ENCODE measurements around the gene SOX6.

The SOX6 gene

DNA sequence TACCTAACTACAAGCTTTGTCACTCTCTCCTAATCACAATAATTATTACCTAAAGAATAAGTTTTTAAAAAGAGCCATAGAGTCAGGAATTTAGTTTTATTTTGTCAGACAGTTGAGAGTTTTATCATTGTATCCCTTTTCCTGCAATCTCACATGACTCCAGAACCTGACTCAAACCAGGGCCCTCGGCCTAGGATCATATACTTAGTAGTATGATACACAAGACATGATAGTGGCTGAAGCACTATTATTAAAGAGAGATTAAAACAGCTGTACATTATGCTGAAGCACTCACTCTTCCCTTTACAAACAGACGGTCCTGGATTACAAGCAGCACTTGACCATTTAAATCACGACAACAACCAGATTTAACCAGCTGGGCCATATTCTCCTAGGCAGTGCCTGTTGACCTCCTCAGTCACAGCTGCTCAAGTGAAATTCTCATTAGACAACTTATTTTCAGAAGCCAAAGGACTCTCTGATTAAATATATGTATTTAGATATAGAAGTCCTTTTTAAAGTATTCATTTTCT, 44.0 kb downstream of the SOX6 start:
- no peak for DNase-seq

DNA sequence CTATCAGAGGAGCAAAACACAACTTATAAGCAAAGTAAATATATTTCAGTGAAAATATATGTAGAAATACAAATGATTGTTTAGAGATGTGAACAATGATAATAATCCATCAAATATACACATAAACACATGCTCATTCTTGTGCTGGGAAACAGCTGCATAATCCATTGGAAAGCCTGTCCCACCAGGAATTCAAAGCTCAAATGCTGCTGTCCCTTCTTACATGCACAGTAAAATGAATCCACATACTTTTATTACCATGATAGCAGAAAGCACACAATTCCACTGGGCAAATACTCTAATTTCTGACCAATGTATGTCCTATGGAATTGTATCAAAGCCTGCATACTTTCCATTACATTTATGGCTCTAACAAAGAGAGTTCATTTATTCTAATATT, 44.5 kb downstream of the SOX6 start:
- DNase-seq: no peak

DNA sequence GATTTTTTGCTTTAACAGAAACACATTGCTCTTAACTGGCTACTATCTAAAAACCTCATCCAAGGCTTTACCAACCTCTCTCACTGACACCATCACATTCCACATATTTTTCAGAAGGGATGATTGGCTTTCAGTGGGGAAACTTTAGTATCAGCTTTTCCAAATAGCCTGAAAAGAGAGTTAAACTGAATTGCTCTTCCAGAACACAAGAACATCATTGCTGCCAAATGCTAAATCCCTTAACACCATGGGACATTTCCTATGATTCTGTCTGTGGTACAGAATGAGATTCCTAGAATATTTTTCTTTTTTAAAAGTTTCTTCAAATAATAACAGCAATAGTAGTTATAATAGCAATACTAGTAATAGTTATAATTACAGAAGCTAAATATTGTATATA, 45.4 kb downstream of the SOX6 start:
- DNase-seq: no peak

DNA sequence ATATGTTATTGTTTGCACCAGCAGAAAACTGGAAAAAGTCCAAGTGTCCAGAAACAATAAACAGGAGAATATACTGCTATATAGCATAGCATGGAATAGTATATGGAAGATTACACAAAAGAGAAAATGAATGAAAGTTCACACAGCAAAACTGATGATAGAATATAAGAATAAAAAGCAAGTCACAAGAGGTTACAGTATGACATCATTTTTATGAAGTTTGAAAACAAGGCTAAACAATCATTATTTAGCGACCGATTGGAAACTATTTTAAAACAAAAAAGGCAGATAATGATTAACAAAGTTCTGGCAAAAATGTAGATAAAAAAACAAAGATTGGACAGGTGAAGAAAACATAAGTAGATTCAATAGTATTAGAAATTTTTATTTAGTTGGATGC, 47.1 kb downstream of the SOX6 start:
- DNase-seq: no peak

DNA sequence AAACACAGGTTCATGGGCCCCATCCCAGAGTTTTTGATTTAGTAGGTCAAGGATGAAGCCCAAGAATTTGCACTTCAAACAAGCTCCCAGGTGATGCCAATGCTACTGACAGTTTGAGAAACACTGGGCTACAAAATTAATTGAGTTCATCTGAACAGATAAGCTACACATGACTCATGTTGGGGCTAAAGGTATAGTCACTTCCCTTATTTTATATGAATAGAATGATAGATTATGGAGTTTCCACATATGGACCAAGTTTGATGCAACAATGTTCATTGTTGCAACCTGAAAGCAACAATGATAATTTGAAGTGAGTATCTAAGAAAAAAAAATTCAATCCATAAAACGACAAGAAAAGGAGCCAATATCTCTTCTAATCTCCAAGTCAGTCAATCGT, 54.9 kb downstream of the SOX6 start:
- no peak for DNase-seq

DNA sequence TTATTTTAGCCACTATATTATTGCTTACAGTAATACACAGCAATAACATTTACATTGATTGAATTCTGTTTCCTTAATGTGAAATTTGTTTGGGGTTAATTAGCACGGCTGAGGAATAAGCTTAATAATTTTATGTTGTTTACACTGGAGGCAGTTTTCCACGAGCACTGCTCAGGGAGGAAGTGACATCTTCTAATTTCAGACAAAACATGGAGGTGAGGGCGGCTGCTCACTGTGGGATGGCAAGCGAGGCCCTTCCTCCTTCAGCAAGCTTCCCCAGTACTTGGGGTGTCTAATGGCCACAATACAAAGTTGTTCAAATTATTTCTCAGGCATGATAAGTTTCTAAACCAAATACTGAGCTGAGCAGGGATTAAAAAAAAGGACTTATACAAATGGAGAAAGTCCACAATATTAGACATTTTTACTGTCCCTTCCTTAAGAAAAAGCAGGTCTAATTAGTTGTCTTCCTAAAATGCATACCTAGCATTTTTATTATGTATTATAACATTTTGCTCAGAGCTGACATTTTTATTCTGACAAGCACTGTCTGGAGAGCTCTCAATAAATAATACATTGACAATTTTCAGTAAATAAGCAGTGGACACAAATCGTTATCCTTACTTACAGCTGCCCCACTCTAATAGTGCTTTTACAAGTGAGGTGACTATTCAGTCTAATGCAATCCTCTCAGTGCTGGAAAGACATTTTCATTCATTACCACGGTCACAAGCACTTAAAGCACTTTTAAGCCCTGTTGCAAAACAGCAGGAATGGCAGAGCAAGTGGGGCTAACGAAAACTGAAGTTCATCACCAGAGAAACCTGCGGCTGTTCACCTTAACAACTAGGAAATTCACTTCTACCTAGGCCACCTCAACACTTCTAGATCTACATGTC, 56.2 kb downstream of the SOX6 start:
- DNase-seq: no peak

DNA sequence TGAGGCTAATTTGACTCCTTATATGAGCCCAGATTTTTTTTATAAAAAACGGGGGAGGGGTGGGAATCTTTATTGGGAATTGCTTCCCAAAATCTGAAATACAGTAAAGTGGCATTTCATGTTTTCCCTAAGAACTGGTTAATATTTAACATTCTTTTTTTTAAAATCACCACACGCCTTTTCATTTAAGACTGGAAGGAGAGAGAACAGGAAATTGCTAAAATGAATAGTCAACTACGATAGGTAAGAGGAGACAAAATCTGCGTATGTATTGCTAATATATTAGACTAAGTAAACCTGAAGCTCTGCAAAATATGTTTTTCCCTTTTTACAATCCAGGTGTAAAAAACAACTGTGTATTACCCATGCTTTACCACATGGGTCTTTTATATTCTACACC, 57.0 kb downstream of the SOX6 start:
- DNase-seq: no peak

DNA sequence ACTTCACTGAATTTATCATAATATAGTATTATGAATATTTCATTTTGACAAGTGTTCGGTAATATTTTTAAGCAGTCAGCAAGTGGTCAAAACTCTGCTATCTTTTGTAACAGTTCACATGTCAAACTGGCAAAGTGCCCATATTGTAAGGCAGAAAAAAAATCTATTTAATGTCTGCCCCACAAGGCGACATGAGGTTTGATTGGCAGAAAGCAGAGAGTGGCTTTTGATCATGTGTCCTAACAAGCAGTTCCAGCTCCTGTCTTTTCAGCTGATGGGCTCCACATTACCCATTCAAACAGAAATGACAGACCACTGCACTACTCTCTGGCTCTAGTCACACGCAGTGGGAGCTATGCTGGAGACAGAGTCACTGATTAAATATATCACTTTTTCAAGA, 59.0 kb downstream of the SOX6 start:
- DNase-seq: no peak

DNA sequence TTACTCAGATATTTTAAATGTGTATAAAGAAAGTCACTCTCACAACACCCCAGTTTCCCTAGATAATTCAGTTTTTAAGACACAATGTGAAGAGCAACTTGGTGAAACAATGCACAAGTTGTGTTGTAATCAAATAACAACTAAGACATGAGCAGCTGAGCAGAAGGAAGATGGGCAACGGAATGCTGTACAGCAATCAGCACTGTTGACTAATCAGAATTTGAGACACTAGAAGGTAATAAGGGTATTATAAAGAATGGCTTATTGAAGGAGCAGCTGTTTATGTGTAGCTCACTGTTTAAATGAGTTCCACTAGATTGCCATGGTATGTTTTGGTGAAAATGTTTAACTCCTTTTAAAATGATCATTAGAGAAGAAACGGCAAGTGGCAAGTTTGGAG, 60.1 kb downstream of the SOX6 start:
- DNase-seq: no peak

DNA sequence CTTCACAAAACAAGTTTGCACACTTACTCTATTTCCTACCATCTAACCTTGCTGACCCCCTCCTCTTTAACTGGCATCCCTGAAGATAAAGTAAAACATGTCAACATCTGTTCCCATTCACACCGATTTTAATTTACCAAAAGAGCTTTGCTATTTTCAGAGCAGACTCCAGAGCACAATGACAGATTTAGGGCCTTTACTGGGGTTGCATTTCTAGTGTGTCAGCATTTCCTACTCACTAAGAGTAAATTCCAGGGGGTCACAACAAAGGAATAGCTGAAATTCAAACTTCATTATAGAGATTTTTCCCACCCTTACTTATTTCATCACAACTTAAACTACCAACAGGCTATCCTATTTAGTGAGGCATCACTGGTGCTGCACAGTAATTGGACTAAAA, 60.8 kb downstream of the SOX6 start:
- no peak for DNase-seq

DNA sequence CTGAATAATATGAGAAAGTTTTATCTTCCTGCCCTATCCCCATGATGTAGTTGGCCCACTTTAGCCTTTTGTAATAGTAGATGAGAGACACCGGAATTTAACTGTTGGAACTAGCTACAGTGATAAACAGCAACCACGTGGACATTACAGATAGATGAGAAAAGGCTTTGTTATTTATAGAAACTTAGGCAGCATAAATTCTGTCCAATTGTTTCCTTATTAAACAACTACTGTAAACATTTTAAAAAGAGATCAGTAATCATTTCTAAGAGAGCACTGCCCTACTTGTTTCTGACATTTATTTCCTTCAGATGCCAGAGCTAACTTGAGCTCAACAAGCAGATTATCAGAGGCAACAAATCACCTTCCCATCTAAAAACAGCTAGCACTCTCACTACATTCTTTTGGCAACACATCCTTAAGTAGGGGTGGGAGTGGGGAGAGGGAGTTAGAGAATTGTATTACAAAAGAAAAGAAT, 63.1 kb downstream of the SOX6 start:
- no peak for DNase-seq

DNA sequence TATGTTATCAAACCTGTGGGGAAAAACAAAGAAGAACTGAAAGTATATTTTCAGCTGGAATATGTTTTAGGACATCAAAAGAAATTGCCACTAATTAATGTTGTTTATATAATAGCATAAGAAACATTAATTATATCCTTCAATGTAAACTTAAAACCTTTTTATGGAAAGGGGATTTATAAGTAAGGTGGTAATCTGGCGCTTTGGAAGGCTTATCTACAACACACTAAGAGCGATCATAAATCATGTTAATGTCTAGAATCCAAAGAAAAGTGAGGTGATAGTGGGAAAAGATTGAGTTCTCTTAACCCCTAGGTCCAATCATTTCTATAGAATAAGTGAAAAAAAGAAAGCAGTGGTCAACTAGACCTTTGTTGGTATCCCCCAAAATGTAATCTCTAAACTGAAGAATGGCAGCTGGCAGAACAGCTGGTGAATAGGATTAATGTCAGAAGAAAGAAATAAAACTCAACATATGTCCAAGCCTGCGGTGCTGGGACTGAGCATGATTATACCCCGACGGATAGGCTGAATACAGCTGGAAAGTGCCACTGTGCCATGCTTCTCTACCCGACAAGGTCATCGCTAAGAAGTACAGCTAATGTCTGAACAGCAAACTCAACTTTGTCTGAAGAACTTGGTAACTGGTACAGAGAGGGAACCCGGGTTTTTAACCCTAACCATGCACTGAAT, 64.0 kb downstream of the SOX6 start:
- no peak for DNase-seq

DNA sequence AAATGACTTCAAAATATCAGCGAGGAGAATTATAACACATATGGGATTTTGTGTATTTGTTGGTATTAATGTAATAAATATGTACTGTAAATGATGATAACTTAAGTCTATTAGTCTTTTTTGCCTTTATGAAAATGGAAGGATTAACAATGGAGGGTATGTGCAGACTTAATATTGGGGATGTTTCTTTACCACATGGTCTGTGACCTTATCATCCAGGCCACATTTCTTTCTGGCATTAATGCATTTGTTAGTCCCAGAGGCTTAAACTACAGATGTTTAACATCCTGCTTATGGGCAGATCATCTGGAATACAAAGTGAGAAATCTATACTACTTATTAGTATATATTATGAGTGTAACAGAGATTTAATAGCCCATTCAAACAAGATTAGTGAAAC, 64.6 kb downstream of the SOX6 start:
- DNase-seq: no peak

DNA sequence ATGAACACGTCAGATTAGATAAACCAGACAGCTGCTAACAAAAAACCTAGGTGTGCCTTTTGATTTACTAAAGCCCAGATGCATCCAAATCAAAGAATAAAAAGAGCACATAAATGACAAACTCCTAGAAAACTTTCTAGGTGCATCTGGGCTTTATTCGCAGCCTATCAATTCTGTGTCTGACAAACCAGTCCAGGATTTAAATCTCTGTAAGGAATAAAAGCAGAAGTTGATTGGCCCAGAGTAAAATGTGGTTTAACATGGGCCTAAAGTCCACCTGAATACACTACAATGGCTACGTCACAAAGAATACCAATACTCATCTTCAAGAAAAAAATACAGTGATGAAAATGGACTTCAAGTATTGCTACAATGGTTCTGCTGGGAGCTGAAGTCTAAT, 66.8 kb downstream of the SOX6 start:
- DNase-seq: no peak

DNA sequence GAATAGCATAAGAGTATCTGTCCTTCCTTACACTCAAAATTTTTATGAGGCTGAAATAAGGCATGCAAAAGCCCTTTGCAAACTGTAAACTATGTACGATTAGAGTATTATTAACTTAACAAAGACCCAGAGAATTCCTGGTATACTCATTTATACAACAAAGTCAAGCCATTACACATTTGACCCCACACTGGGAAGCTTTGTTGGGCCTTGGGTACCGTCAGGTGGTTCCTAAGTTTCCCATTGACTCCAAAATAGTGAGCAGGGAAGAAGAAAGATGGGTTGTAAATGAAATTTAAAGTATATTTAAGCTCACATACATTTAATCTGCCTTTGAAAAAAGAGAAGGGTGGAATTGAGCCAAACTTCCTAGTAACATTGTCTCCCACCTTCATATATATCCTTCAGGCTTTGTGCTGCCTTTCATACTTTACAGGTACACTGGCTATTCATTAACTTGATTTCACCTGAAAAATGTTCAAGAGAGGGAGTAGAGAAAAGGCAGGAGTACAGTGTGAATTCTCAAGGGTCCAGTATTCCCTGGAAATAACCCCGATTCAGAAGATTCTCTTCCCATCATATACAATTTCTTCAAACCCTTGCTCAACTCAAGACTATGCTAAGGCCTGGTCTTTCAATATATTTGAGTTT, 68.6 kb downstream of the SOX6 start:
- no peak for DNase-seq

DNA sequence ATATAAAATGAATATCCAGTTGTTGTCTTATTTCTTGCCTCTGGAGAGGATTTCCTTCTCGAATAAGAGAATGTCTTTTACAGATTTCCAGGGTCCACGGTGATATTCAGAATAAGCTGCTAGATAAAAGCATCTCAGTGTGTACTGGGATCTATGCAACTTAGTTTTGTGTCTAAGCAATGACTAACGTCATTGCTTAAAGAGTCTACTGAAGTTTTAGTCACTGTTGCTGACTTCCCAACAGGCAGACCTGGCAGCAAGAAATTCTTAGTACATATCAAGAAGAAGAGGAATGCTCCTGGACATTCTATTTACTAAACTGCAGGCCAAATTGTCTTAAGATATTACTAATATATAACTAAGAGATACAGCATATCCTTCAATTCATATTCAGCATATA, 70.3 kb downstream of the SOX6 start:
- DNase-seq: no peak

DNA sequence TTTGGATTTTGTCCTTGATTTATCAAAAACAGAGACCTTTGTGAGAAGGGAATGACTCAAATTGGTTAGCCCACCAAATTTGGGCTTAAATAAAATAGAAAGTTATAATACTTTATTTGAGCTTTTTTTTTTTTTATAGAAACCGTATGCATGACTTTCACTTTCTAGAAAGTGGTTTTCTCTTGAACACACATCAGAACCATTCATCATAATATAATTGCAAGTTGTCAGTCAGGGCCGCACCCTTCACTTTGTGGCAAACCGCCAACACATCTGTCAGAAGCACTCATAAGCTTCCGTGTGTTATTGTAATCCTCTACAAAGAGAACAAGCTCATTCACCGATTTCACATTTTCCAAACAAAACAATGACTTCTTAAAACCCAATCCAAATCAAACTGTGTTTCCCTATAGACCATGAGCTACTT, 76.1 kb downstream of the SOX6 start:
- DNase-seq: no peak

DNA sequence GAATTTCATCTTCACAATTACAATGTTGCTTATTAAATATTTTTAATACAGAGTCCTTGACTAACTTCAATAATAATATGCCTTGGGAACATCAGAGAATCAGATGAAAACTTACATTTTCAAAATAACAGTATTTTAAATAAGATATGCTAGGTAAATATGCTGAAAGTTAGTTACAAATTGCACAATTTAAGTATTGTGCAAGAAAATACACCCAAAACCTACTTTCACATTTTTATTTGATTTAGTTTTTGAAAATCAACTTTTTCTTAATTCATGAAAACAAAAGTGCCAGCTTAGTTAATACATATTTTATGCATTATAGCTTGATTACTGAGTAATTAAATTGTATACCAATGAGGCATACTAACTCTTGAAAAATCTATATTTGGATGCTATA, 76.8 kb downstream of the SOX6 start:
- no peak for DNase-seq

DNA sequence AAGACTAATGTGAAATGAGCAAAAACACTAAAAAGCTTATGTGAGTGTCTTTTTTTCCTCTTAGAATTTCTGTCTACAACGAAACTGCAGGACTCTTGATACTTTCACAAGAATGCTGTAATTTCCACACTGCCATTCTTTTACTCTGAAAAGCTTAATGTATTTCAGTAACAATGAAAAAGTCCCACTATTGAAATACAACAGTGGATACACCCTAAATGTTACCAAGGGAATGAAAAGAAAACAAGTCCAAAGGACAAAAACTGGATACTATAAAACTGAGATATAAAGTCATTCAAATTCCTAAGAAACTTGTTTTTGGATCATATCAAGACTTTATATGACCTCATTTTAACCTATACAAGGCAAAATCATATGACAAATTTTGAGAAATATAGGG, 77.4 kb downstream of the SOX6 start:
- no peak for DNase-seq

DNA sequence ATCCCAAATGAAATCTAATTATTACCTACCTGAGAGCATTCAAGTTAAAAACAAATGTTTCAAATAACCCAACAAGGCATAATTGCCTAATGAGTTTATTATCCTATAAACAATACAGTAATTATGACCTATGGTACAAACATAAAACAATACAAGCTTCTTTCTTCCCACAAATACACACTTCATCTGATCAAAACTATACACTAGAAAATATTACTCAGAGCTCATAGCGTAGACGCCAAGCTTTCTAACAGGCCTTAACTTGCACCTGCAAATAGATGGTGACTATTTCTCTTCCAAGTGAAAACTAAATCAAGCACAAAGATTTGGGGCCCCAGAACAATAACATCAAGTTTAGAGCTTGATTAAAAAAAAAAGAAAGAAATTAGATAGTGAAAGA, 78.1 kb downstream of the SOX6 start:
- no peak for DNase-seq

DNA sequence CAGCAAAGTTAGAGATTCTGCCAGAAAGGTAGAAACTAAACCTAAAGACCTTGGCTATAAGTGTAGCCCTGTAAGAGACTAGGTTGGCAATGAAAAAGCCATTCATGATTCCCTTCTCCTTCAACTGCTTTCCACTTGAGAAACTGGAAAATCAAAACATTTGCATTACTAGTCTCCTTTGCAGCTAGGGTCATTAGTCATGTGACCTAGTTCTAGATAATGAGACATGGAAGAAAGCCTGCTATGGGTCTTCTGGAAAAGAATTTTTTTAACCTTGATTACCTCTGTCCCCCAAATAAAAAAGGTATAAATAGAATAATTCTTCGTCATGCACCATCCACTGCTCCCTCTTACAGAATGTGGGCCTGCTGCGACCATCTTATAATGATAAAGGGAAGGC, 80.1 kb downstream of the SOX6 start:
- no peak for DNase-seq

DNA sequence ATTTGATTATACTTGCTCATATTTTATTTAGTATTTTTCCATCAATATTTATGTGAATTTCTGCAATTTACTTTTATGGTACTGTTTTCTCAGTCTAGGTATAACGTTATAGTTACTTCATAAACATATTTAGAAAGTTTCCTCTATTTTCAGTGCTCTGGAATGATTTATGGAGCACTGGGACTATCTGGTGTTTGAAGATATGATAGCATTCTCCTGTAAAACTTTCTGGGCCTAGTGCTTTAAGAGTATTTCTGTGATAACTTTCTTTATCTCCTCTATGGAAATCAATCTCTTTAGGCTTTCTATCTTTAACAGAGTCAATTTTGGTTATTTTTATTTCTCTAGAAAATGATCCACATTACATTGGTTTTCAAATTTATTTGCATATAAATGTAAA, 85.1 kb downstream of the SOX6 start:
- no peak for DNase-seq

DNA sequence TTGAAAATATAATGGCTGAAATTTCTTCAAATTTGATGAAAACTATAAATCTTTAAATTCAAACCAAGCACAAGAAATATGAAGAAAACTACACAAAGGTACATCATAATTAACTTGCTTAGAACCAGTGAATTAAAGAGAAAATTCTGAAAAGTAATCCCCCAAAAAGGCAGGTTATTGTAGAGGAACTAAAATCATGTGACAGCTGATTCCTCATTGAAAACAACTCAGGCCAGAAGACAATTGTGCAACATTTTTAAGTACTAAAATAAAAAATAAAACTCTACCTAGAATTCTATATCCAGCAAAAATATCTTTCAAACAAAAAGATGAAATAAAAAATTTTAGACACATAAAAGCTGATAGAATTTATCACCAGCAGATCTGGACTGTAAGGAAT, 90.3 kb downstream of the SOX6 start:
- no peak for DNase-seq

DNA sequence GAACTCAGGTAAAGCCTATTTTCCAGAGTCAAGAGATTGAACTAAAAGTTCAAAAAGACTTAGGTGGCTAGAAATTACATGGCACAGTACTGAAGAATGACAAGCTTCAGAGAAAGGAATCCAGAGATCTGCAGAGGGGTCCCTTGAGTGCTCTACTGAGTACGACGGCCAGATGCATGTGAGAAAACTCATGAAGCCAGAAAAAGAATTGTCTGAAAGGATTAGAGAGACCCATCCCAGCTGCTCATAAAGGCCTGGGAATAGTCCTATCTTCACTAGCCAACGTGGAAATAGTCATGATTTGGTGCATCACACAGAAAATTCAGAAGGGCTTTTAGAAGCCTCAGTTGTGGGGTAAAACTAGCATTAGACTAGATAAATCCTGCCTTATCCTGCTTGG, 91.3 kb downstream of the SOX6 start:
- DNase-seq: no peak
